ENCODE measurements around the gene WWOX.
A peak's percentile ranks its signal among the peaks of the same experiment; 100 is the strongest.
"Not testable (repeated sequence)": the region's sequence is repeated elsewhere in the genome, so short reads cannot be mapped to it uniquely, and the experiment has no call there.

The WWOX gene

GRCh38 chr16:78099271-78100111 is at the start of gene WWOX:
Gene WWOX, plus strand, starts transcription at chr16:78099654.
- TF ChIP-seq, protein P1, sequence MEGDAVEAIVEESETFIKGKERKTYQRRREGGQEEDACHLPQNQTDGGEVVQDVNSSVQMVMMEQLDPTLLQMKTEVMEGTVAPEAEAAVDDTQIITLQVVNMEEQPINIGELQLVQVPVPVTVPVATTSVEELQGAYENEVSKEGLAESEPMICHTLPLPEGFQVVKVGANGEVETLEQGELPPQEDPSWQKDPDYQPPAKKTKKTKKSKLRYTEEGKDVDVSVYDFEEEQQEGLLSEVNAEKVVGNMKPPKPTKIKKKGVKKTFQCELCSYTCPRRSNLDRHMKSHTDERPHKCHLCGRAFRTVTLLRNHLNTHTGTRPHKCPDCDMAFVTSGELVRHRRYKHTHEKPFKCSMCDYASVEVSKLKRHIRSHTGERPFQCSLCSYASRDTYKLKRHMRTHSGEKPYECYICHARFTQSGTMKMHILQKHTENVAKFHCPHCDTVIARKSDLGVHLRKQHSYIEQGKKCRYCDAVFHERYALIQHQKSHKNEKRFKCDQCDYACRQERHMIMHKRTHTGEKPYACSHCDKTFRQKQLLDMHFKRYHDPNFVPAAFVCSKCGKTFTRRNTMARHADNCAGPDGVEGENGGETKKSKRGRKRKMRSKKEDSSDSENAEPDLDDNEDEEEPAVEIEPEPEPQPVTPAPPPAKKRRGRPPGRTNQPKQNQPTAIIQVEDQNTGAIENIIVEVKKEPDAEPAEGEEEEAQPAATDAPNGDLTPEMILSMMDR (IDR thresholded peaks at IDR 0.05; ENCODE audit: insufficient read depth, low read depth, low read length, missing control alignments) = peak; percentile 13
- peak; percentile 99 for DNase-seq (ENCODE audit: low read depth)
- peak within 1 kb of the TSS; percentile 93 for H3K4me3 ChIP-seq (ENCODE audit: low read length)

DNA sequence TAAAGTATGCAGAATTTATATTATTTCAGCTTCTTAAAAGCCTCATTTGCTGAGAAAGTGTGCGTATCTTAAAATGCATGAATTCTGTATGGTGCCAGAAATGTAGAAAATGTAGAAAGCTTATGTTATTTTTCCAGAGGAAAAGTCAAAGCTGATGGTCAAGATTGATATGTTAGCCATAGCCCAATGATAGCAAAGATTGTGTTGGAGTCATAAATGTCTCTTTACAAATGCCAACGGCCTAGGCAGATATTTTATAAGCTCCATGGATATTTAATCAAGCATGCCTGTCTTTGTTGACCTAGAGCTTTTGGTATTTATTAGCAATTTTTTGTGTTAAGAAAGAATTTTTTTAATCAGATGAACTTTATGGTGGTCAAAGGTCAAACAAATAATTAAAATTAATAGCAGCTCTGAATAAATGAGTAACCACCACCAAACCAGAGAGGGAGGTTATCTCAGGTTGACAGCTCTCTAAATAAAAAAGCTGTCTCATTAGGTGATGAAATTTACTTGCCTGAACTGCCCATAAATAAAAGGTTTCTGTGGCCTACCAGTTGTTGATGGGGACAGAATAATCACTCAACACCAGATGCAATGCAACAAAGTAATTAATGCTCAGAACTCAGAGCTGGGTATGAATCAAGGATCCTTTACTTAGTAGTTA is 48.6 kb upstream of the WWOX start:
- TF ChIP-seq, protein P1 (IDR thresholded peaks at IDR 0.05; ENCODE audit: insufficient read depth, low read depth, low read length, missing control alignments) = no peak
- no peak for DNase-seq (ENCODE audit: low read depth)
- H3K4me3 ChIP-seq (ENCODE audit: low read length) = no peak overlapping the region

- DNase-seq (ENCODE audit: low read depth) = no peak
- TF ChIP-seq, protein P1 (IDR thresholded peaks at IDR 0.05; ENCODE audit: insufficient read depth, low read depth, low read length, missing control alignments) = no peak
- H3K4me3 ChIP-seq (ENCODE audit: low read length) = no peak overlapping the region
These were observed 41.5 kb upstream of the WWOX start for GRCh38 chr16:78057803-78058564.

GRCh38 chr16:78059806-78060205 is 39.6 kb upstream of the WWOX start:
- H3K4me3 ChIP-seq (ENCODE audit: low read length); DNase-seq (ENCODE audit: low read depth): not testable (repeated sequence)

GRCh38 chr16:78060295-78060694 is 39.2 kb upstream of the WWOX start:
- H3K4me3 ChIP-seq (ENCODE audit: low read length) = no peak overlapping the region
- no peak for DNase-seq (ENCODE audit: low read depth)
- TF ChIP-seq, protein P1 (IDR thresholded peaks at IDR 0.05; ENCODE audit: insufficient read depth, low read depth, low read length, missing control alignments) = no peak

- TF ChIP-seq, protein P1 (IDR thresholded peaks at IDR 0.05; ENCODE audit: insufficient read depth, low read depth, low read length, missing control alignments) = no peak
- no peak for DNase-seq (ENCODE audit: low read depth)
- H3K4me3 ChIP-seq (ENCODE audit: low read length) = no peak overlapping the region
These were observed 38.6 kb upstream of the WWOX start for GRCh38 chr16:78060809-78061208.

GRCh38 chr16:78065319-78065718 is 34.1 kb upstream of the WWOX start:
- no peak overlapping the region for H3K4me3 ChIP-seq (ENCODE audit: low read length)
- no peak for DNase-seq (ENCODE audit: low read depth)
- TF ChIP-seq, protein P1 (IDR thresholded peaks at IDR 0.05; ENCODE audit: insufficient read depth, low read depth, low read length, missing control alignments) = no peak

Measured in epithelial cell of esophagus (primary cell).